A673 (cell line): ENCODE data around the gene VAV1. TPM values are rescaled to one million over a fixed set of nuclear protein-coding genes. Genes with fewer than 3 reads are reported as not detected.

Experiments
- BruUV-seq: library from RNA; stranded (reverse); fragments of 400-500 nt; replicated peaks from 2 replicates; lab custom pipeline; 2021; lab: Mats Ljungman, UMichigan
- CTCF ChIA-PET: fragments of 300-600 bp; sonication (Branson Sonifier 250); formaldehyde crosslinking; loops from one replicate; lab custom pipeline; 2022; ENCODE audit warnings: antibody characterized with exemption; lab: Charles Lee
- POLR2A ChIA-PET: fragments of 300-600 bp; sonication (Branson Sonifier 250); formaldehyde crosslinking; loops from one replicate; lab custom pipeline; 2022; ENCODE audit warnings: antibody characterized with exemption; ENCODE audit not compliant: low non-redundant PET; lab: Charles Lee
- DNase-seq: peaks from one replicate; pipeline ENCODE4 v3.0.0-alpha.2; 2015; ENCODE audit warnings: low spot score
- H3K27ac ChIP-seq: fragments of 200-600 bp; sonication (generic); 2 replicates; pipeline ENCODE4 v1.5.1; 2016; ENCODE audit warnings: mixed run types, low read depth, mild to moderate bottlenecking, mixed read lengths, antibody characterized with exemption, low read length; ENCODE audit not compliant: poor library complexity, severe bottlenecking
- H3K27me3 ChIP-seq: fragments of 200-600 bp; sonication (generic); replicated peaks from 2 replicates; pipeline ENCODE4 v1.6.1; 2017; ENCODE audit warnings: mixed run types, low read depth, mild to moderate bottlenecking, mixed read lengths, antibody characterized with exemption, low read length; ENCODE audit not compliant: insufficient read depth, poor library complexity
- H3K36me3 ChIP-seq: fragments of 200-600 bp; sonication (generic); 2 replicates; pipeline ENCODE4 v1.6.1; 2016; ENCODE audit warnings: mixed run types, mild to moderate bottlenecking, mixed read lengths, antibody characterized with exemption, low read length; ENCODE audit not compliant: insufficient read depth, poor library complexity, severe bottlenecking
- H3K4me1 ChIP-seq: fragments of 200-600 bp; sonication (generic); 2 replicates; pipeline ENCODE4 v1.6.1; 2017; ENCODE audit warnings: mixed run types, mild to moderate bottlenecking, mixed read lengths, antibody characterized with exemption, low read length; ENCODE audit not compliant: insufficient read depth, poor library complexity, severe bottlenecking
- H3K4me3 ChIP-seq: fragments of 200-600 bp; sonication (generic); 2 replicates; pipeline ENCODE4 v1.5.1; 2016; ENCODE audit warnings: low read depth, mixed run types, mild to moderate bottlenecking, mixed read lengths, low read length; ENCODE audit not compliant: poor library complexity, severe bottlenecking
- H3K9me3 ChIP-seq: fragments of 200-600 bp; sonication (generic); 2 replicates; pipeline ENCODE4 v1.6.1; 2016; ENCODE audit warnings: mixed run types, low read depth, mild to moderate bottlenecking, mixed read lengths, antibody characterized with exemption, low read length; ENCODE audit not compliant: poor library complexity, severe bottlenecking
- CTCF ChIP-seq: fragments of 300-800, 200-600 bp; sonication (generic); conservative IDR thresholded peaks from 2 replicates; pipeline ENCODE4 v1.5.1; 2017; ENCODE audit warnings: low read depth, mild to moderate bottlenecking, antibody characterized with exemption, low read length, moderate library complexity, mixed read lengths
- EZH2 ChIP-seq: fragments of 200-600 bp; sonication (generic); IDR thresholded peaks from 2 replicates; pipeline ENCODE4 v1.6.1; 2017; ENCODE audit warnings: borderline replicate concordance, low read depth, mild to moderate bottlenecking, mixed read lengths, antibody characterized with exemption, low read length; ENCODE audit not compliant: poor library complexity, severe bottlenecking
- intact Hi-C: fragments of 100-400 bp; cut with micrococcal nuclease; formaldehyde crosslinking; loops from one replicate; pipeline ENCODE4 v1.10.0; 2022; ENCODE audit not compliant: unreplicated experiment
- total RNA-seq: library from RNA; stranded (reverse); gene quantifications from 2 replicates; pipeline ENCODE4 v1.2.3, GENCODE V29; 2021

VAV1 gene
- total RNA-seq, 1 experiment from 2014 or later, result 51.6 TPM

GRCh38 chr19:6790194-6791128 is 18.0 kb downstream of the VAV1 start:
- no peaks in the 10 kb centered on the region for H3K27me3 ChIP-seq
- H3K9me3 ChIP-seq, result peaks cover 8% of the 10 kb centered on the region
- no TSS peak for BruUV-seq
- DNase-seq, result peak; percentile 83
- CTCF ChIA-PET, result no interaction called here
- peaks cover 22% of the 10 kb centered on the region for H3K4me1 ChIP-seq
- no peak for TF ChIP-seq CTCF
- no peak for TF ChIP-seq EZH2
- intact Hi-C loops, result no loop called here
- POLR2A ChIA-PET, result interaction anchor here (0.6 kb wide), 1 partner anchor 73 kb away, joined by 7 read pairs; no protein-coding TSS in a partner anchor
- H3K4me3 ChIP-seq, result no peak overlapping the region
- peak overlapping the region; percentile 62 for H3K27ac ChIP-seq
- peaks cover 11% of the 10 kb centered on the region for H3K36me3 ChIP-seq

- POLR2A ChIA-PET, result no interaction called here
- CTCF ChIA-PET, result no interaction called here
- H3K4me3 ChIP-seq, result no peak overlapping the region
- no peak overlapping the region for H3K27ac ChIP-seq
- peaks cover 22% of the 10 kb centered on the region for H3K4me1 ChIP-seq
- peaks cover 8% of the 10 kb centered on the region for H3K9me3 ChIP-seq
- no peaks in the 10 kb centered on the region for H3K27me3 ChIP-seq
- TF ChIP-seq CTCF (no peak), EZH2 (no peak)
- no TSS peak for BruUV-seq
- peaks cover 11% of the 10 kb centered on the region for H3K36me3 ChIP-seq
- no peak for DNase-seq
- intact Hi-C loops, result no loop called here
Measured at GRCh38 chr19:6791237-6791636, 18.7 kb downstream of the VAV1 start.

GRCh38 chr19:6793411-6793810 is 20.9 kb downstream of the VAV1 start:
- TF ChIP-seq EZH2 (no peak), CTCF (no peak)
- BruUV-seq, result no TSS peak
- H3K36me3 ChIP-seq, result peaks cover 11% of the 10 kb centered on the region
- H3K4me3 ChIP-seq, result no peak overlapping the region
- no peak overlapping the region for H3K27ac ChIP-seq
- H3K9me3 ChIP-seq, result peaks cover 8% of the 10 kb centered on the region
- H3K4me1 ChIP-seq, result peaks cover 28% of the 10 kb centered on the region
- DNase-seq, result no peak
- ChIA-PET POLR2A (no interaction called here), CTCF (no interaction called here)
- intact Hi-C loops, result no loop called here
- no peaks in the 10 kb centered on the region for H3K27me3 ChIP-seq
